Adipocyte (in vitro differentiated cells): ENCODE results near the gene ZNF521.
A peak's percentile ranks its signal among the peaks of the same experiment; 100 is the strongest.
"Not testable (repeated sequence)": the region's sequence is repeated elsewhere in the genome, so short reads cannot be mapped to it uniquely, and the experiment has no call there.

Experiments used
- DNase-seq: peaks from one replicate; pipeline ENCODE4 v3.0.0-alpha.2; 2015; ENCODE audit warnings: low read depth
- H3K27me3 ChIP-seq: replicated peaks from 2 replicates; pipeline ENCODE4 v1.7.0; 2013; ENCODE audit warnings: mild to moderate bottlenecking, low read length, moderate library complexity; ENCODE audit not compliant: control insufficient read depth, insufficient read depth
- H3K36me3 ChIP-seq: 2 replicates; pipeline ENCODE4 v1.7.0; 2013; ENCODE audit warnings: low read length, mild to moderate bottlenecking, moderate library complexity; ENCODE audit not compliant: control insufficient read depth, insufficient read depth, severe bottlenecking
- H3K4me1 ChIP-seq: 2 replicates; pipeline ENCODE4 v1.7.0; 2013; ENCODE audit warnings: mild to moderate bottlenecking, low read length, moderate library complexity; ENCODE audit not compliant: control insufficient read depth, insufficient read depth
- H3K4me3 ChIP-seq: 2 replicates; pipeline ENCODE4 v1.7.0; 2013; ENCODE audit warnings: mild to moderate bottlenecking, low read length, moderate library complexity
- H3K9ac ChIP-seq: 2 replicates; pipeline ENCODE4 v1.7.0; 2013; ENCODE audit warnings: mild to moderate bottlenecking, low read length, moderate library complexity
- H3K9me3 ChIP-seq: 2 replicates; pipeline ENCODE4 v1.7.0; 2013; ENCODE audit warnings: mild to moderate bottlenecking, low read length, moderate library complexity; ENCODE audit not compliant: control insufficient read depth

ZNF521 gene

GRCh38 chr18:25275412-25276001, 76.5 kb downstream of the ZNF521 start:
- H3K4me1 ChIP-seq: peaks cover 4% of the 10 kb centered on the region
- no peaks in the 10 kb centered on the region for H3K36me3 ChIP-seq
- H3K4me3 ChIP-seq: no peak overlapping the region
- H3K9me3 ChIP-seq: no peaks in the 10 kb centered on the region
- H3K27me3 ChIP-seq: no peaks in the 10 kb centered on the region
- no peak overlapping the region for H3K9ac ChIP-seq
- no peak for DNase-seq

GRCh38 chr18:25274926-25275325, 77.0 kb downstream of the ZNF521 start:
- H3K27me3 ChIP-seq: no peaks in the 10 kb centered on the region
- H3K4me3 ChIP-seq: no peak overlapping the region
- no peak overlapping the region for H3K9ac ChIP-seq
- H3K36me3 ChIP-seq: no peaks in the 10 kb centered on the region
- DNase-seq: no peak
- H3K4me1 ChIP-seq: peaks cover 4% of the 10 kb centered on the region
- H3K9me3 ChIP-seq: no peaks in the 10 kb centered on the region

GRCh38 chr18:25266931-25267527, 84.9 kb downstream of the ZNF521 start:
- not testable (repeated sequence) for H3K9me3 ChIP-seq, H3K4me1 ChIP-seq, H3K27me3 ChIP-seq, DNase-seq, H3K9ac ChIP-seq, H3K36me3 ChIP-seq, H3K4me3 ChIP-seq

GRCh38 chr18:25262920-25263319, 89.0 kb downstream of the ZNF521 start:
- peaks cover 6% of the 10 kb centered on the region for H3K4me1 ChIP-seq
- DNase-seq: peak; percentile 71
- no peaks in the 10 kb centered on the region for H3K36me3 ChIP-seq
- no peak overlapping the region for H3K9ac ChIP-seq
- H3K27me3 ChIP-seq: no peaks in the 10 kb centered on the region
- no peak overlapping the region for H3K4me3 ChIP-seq
- no peaks in the 10 kb centered on the region for H3K9me3 ChIP-seq

GRCh38 chr18:25261768-25262167, 90.2 kb downstream of the ZNF521 start:
- no peak overlapping the region for H3K9ac ChIP-seq
- no peaks in the 10 kb centered on the region for H3K27me3 ChIP-seq
- no peak overlapping the region for H3K4me3 ChIP-seq
- H3K36me3 ChIP-seq: no peaks in the 10 kb centered on the region
- H3K4me1 ChIP-seq: peaks cover 6% of the 10 kb centered on the region
- H3K9me3 ChIP-seq: no peaks in the 10 kb centered on the region
- DNase-seq: no peak

- no peak for DNase-seq
- no peaks in the 10 kb centered on the region for H3K27me3 ChIP-seq
- H3K9ac ChIP-seq: no peak overlapping the region
- peaks cover 10% of the 10 kb centered on the region for H3K4me1 ChIP-seq
- no peak overlapping the region for H3K4me3 ChIP-seq
- no peaks in the 10 kb centered on the region for H3K9me3 ChIP-seq
- no peaks in the 10 kb centered on the region for H3K36me3 ChIP-seq
These were observed 95.5 kb downstream of the ZNF521 start for GRCh38 chr18:25256439-25256838.

GRCh38 chr18:25253779-25254178, 98.2 kb downstream of the ZNF521 start:
- no peak overlapping the region for H3K4me3 ChIP-seq
- no peak for DNase-seq
- no peaks in the 10 kb centered on the region for H3K36me3 ChIP-seq
- no peaks in the 10 kb centered on the region for H3K9me3 ChIP-seq
- no peak overlapping the region for H3K9ac ChIP-seq
- no peaks in the 10 kb centered on the region for H3K27me3 ChIP-seq
- H3K4me1 ChIP-seq: peaks cover 28% of the 10 kb centered on the region

GRCh38 chr18:25253136-25253535, 98.8 kb downstream of the ZNF521 start:
- Histone ChIP-seq H3K9ac (no peak overlapping the region), H3K4me3 (no peak overlapping the region), H3K27me3 (no peaks in the 10 kb centered on the region), H3K9me3 (no peaks in the 10 kb centered on the region), H3K36me3 (no peaks in the 10 kb centered on the region), H3K4me1 (peaks cover 29% of the 10 kb centered on the region)
- no peak for DNase-seq

GRCh38 chr18:25251068-25251467, 100.9 kb downstream of the ZNF521 start:
- no peak for DNase-seq
- H3K27me3 ChIP-seq: no peaks in the 10 kb centered on the region
- H3K4me1 ChIP-seq: peaks cover 34% of the 10 kb centered on the region

GRCh38 chr18:25250474-25250851, 101.5 kb downstream of the ZNF521 start:
- Histone ChIP-seq H3K27me3 (no peaks in the 10 kb centered on the region), H3K9ac (no peak overlapping the region), H3K4me1 (peaks cover 34% of the 10 kb centered on the region), H3K9me3 (no peaks in the 10 kb centered on the region), H3K4me3 (peak overlapping the region; percentile 61), H3K36me3 (no peaks in the 10 kb centered on the region)
- no peak for DNase-seq

More at GRCh38 chr18:25251068-25251467, 100.9 kb downstream of the ZNF521 start:
- peak overlapping the region; percentile 15 for H3K9ac ChIP-seq
- no peaks in the 10 kb centered on the region for H3K36me3 ChIP-seq
- H3K4me3 ChIP-seq: peak overlapping the region; percentile 61
- no peaks in the 10 kb centered on the region for H3K9me3 ChIP-seq

GRCh38 chr18:25248755-25249154, 103.2 kb downstream of the ZNF521 start:
- Histone ChIP-seq H3K27me3 (no peaks in the 10 kb centered on the region), H3K9me3 (no peaks in the 10 kb centered on the region), H3K36me3 (no peaks in the 10 kb centered on the region), H3K4me1 (peaks cover 32% of the 10 kb centered on the region), H3K4me3 (no peak overlapping the region), H3K9ac (no peak overlapping the region)
- no peak for DNase-seq

GRCh38 chr18:25247725-25248124, 104.2 kb downstream of the ZNF521 start:
- no peaks in the 10 kb centered on the region for H3K36me3 ChIP-seq
- peak; percentile 56 for DNase-seq

More at GRCh38 chr18:25247725-25248124, 104.2 kb downstream of the ZNF521 start:
- no peaks in the 10 kb centered on the region for H3K27me3 ChIP-seq
- no peaks in the 10 kb centered on the region for H3K9me3 ChIP-seq
- no peak overlapping the region for H3K4me3 ChIP-seq
- no peak overlapping the region for H3K9ac ChIP-seq
- H3K4me1 ChIP-seq: peaks cover 24% of the 10 kb centered on the region
